Measurements from ENCODE around the gene HLA-DMA. TPM values are rescaled to one million over a fixed set of nuclear protein-coding genes. Genes with fewer than 3 reads are reported as not detected.
A peak's percentile ranks its signal among the peaks of the same experiment; 100 is the strongest.

HLA-DMA gene
- total and polyA plus RNA-seq, 2 of the 4 experiments (the other 2 are of a cell fraction): 2.3 to 8.3 TPM

DNA sequence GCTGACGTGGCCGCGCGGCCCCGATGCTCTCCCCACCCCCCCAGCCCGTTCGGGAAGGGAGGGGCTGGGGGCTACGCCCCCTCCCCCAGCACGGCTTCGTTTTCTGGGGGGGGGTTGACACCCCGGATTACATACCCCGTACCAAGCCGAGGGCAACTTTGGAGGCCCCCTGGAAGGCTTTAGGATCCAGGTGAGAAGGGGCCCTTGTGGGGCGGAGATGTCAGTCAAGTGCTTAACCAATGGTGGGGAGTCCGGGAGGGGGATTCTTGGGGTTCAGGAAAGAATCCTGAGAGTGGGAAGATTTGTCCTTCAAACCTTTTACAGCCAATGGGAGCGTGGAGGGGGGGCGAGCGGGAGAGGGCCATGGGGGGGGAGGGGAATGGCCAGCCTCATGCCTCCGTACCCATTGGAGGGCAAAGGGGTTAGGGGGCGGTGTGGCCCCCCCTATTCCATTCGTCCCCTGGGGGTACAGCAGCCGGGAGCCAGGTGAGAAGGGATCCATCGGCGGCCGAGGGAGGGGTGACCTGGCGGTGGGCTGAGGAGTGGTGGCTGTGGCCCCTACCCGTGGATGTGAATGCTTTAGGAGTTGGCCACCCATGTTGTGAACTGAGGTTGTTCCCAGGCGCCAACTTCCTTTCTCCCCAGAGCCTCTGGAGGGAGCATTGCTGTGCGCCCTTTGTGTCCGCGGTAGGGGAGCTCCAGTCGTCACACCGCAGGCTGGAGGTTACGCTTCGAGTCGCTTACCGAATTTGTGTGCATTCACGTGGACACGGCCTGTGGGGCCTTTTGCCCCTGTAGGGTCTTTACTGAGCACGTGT, 16.2 kb upstream of the HLA-DMA start:
- 7% methylated on average over 3 of the region's 40 CpGs; no CpG with 5 or more reads in 1 of the 2 experiments for WGBS, 2 experiments (ENCODE audit: extremely low coverage in 2 of 2, insufficient read length in 1 of 2)
- peaks cover 14% of the 10 kb centered on the region for H3K36me3 ChIP-seq (ENCODE audit: control insufficient read depth, insufficient read depth, low read length)
- peaks cover 6 to 53% of the 10 kb centered on the region in 2 experiments; a peak in 3 of 4 replicates for H3K79me1 ChIP-seq (ENCODE audit: low read depth in 1 of 2, low read length in 2 of 2)
- H3K18ac ChIP-seq (ENCODE audit: low read depth, low read length): peak overlapping the region; percentile 91
- dilution Hi-C loops (cut with HindIII; ENCODE audit: low sequenced_read_pairs, unreplicated experiment): no loop called here
- peak overlapping the region; percentile 100 for H2AK9ac ChIP-seq (replicated peaks; ENCODE audit: low read depth, low read length, poor library complexity)
- no peaks in the 10 kb centered on the region for H3K27me3 ChIP-seq (ENCODE audit: control insufficient read depth, insufficient read depth, low read length)
- H3K23ac ChIP-seq (ENCODE audit: low read depth, low read length): peak overlapping the region; percentile 99
- peak overlapping the region; percentile 95; the same call in 2 of the 3 replicates for H2BK15ac ChIP-seq (ENCODE audit: low read depth, low read length)
- peak overlapping the region; percentile 99 for H2BK5ac ChIP-seq (ENCODE audit: low read depth, low read length, poor library complexity, severe bottlenecking)
- peak overlapping the region; percentile 100 for H3K27ac ChIP-seq (ENCODE audit: insufficient read depth, low read length)
- peak overlapping the region; percentile 99 to 100 for H4K8ac ChIP-seq (ENCODE audit: low read depth in 2 of 2, low read length in 2 of 2)
- peak overlapping the region; percentile 33 for H2AFZ ChIP-seq (replicated peaks; ENCODE audit: low read length, poor library complexity)
- H3K9ac ChIP-seq (ENCODE audit: low read depth, low read length): peak overlapping the region; percentile 96
- no peaks in the 10 kb centered on the region for H3K9me3 ChIP-seq (ENCODE audit: control insufficient read depth, insufficient read depth, low read length)
- peak overlapping the region; percentile 100 for H4K91ac ChIP-seq (ENCODE audit: insufficient read depth, low read depth, low read length)
- ATAC-seq (ENCODE audit: low read depth): peak; percentile 18
- no TSS peak for BruUV-seq (replicated peaks)
- H2BK20ac ChIP-seq (ENCODE audit: low read depth, low read length): peak overlapping the region; percentile 30
- H3K4me2 ChIP-seq (ENCODE audit: low read depth, low read length): peak overlapping the region; percentile 75
- ChIA-PET POLR2A (ENCODE audit: unreplicated experiment) (interaction anchor here (0.6 to 0.7 kb wide), 3 partner anchors 21 to 1428 kb away, joined by 3 to 6 read pairs (median 3); partner anchors contain the start of gene DDX39B), CTCF (interaction anchor here (1.0 to 2.1 kb wide), 3 partner anchors 16 to 36 kb away, joined by 4 to 10 read pairs (median 4); partner anchors contain the start of gene HLA-DMA)
- H2AK5ac ChIP-seq (ENCODE audit: low read depth, low read length): peak overlapping the region; percentile 100
- peak overlapping the region; percentile 95 for H4K5ac ChIP-seq (ENCODE audit: low read depth, low read length)
- TF ChIP-seq NFE2L2 (IDR thresholded peaks at IDR 0.05; ENCODE audit: low read depth, low read length) (peak; percentile 9; the same call in 1 of the 2 replicates), MXI1 (IDR thresholded peaks at IDR 0.05; ENCODE audit: borderline replicate concordance, low read depth, low read length) (no peak), MAZ (IDR thresholded peaks at IDR 0.05; ENCODE audit: borderline replicate concordance, low read depth, low read length) (peak; percentile 77), CEBPB (IDR thresholded peaks at IDR 0.05; ENCODE audit: low read depth, low read length) (no peak), POLR2A (IDR thresholded peaks at IDR 0.05; ENCODE audit: low read depth, low read length) (peak; percentile 31; the same call in 1 of the 2 replicates), RCOR1 (IDR thresholded peaks at IDR 0.05; ENCODE audit: insufficient replicate concordance, low read length) (no peak), BHLHE40 (IDR thresholded peaks at IDR 0.05; ENCODE audit: low read depth, low read length) (peak; percentile 51; the same call in 1 of the 2 replicates)
- TF ChIP-seq, protein P1, sequence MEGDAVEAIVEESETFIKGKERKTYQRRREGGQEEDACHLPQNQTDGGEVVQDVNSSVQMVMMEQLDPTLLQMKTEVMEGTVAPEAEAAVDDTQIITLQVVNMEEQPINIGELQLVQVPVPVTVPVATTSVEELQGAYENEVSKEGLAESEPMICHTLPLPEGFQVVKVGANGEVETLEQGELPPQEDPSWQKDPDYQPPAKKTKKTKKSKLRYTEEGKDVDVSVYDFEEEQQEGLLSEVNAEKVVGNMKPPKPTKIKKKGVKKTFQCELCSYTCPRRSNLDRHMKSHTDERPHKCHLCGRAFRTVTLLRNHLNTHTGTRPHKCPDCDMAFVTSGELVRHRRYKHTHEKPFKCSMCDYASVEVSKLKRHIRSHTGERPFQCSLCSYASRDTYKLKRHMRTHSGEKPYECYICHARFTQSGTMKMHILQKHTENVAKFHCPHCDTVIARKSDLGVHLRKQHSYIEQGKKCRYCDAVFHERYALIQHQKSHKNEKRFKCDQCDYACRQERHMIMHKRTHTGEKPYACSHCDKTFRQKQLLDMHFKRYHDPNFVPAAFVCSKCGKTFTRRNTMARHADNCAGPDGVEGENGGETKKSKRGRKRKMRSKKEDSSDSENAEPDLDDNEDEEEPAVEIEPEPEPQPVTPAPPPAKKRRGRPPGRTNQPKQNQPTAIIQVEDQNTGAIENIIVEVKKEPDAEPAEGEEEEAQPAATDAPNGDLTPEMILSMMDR (conservative IDR thresholded peaks at IDR 0.05; ENCODE audit: low read depth, low read length): peak; percentile 30; the same call in 1 of the 2 replicates
- TF ChIP-seq, protein P2, sequence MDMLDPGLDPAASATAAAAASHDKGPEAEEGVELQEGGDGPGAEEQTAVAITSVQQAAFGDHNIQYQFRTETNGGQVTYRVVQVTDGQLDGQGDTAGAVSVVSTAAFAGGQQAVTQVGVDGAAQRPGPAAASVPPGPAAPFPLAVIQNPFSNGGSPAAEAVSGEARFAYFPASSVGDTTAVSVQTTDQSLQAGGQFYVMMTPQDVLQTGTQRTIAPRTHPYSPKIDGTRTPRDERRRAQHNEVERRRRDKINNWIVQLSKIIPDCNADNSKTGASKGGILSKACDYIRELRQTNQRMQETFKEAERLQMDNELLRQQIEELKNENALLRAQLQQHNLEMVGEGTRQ (IDR thresholded peaks at IDR 0.05; ENCODE audit: low read depth, low read length): no peak
- peak overlapping the region; percentile 100 for H3K14ac ChIP-seq (replicated peaks; ENCODE audit: low read depth, low read length)
- H3K56ac ChIP-seq (ENCODE audit: extremely low read depth, insufficient read depth, low read length): peak overlapping the region; percentile 100
- DNase-seq: peak; percentile 77
- peaks cover 25% of the 10 kb centered on the region for H4K20me1 ChIP-seq (ENCODE audit: insufficient read depth, low read length)
- H3K4me1 ChIP-seq (ENCODE audit: control insufficient read depth, insufficient read depth, low read length): peaks cover 4% of the 10 kb centered on the region; the same call in 1 of the 2 replicates
- intact Hi-C loops (cut with micrococcal nuclease): loop anchor here (1.0 to 2.0 kb wide), 2 partner anchors 16 to 74 kb away; partner anchors contain the start of gene HLA-DMA
- H3K4ac ChIP-seq (ENCODE audit: low read depth, low read length): peak overlapping the region; percentile 99
- no peaks in the 10 kb centered on the region; the same call in 1 of the 2 replicates for H3K9me1 ChIP-seq (ENCODE audit: insufficient read depth, low read length)
- H2BK120ac ChIP-seq (ENCODE audit: low read depth, low read length): peak overlapping the region; percentile 89
- peak overlapping the region; percentile 59 for H3K4me3 ChIP-seq (ENCODE audit: insufficient read depth, low read depth, low read length)
- in situ Hi-C loops (cut with MboI; ENCODE audit: low sequenced_read_pairs): loop anchor here (25.0 kb wide), 1 partner anchor 782 kb away; the partner anchor contains the start of genes AGER, AGPAT1, GPSM3 and PBX2
